Mesothelial cell of epicardium (in vitro differentiated cells): ENCODE measurements around the gene AHRR. TPM values are rescaled to one million over a fixed set of nuclear protein-coding genes. Genes with fewer than 3 reads are reported as not detected.
A peak's percentile ranks its signal among the peaks of the same experiment; 100 is the strongest.
"Not testable (repeated sequence)": the region's sequence is repeated elsewhere in the genome, so short reads cannot be mapped to it uniquely, and the experiment has no call there.

ENCODE experiments used
- DNase-seq, 2 experiments: peaks; one replicate each; pipeline ENCODE4 v3.0.0; 2021; ENCODE audit warnings: low spot score in 2 of 2; ENCODE audit not compliant: unreplicated experiment in 2 of 2
- H3K27ac Mint-ChIP-seq: 2 replicates; pipeline ENCODE4 v1.8.0; 2021; ENCODE audit warnings: mixed read lengths
- H3K27me3 Mint-ChIP-seq: 2 replicates; pipeline ENCODE4 v1.8.0; 2021; ENCODE audit warnings: low read depth, mixed read lengths
- H3K36me3 Mint-ChIP-seq: 2 replicates; pipeline ENCODE4 v1.8.0; 2021; ENCODE audit warnings: mixed read lengths
- H3K4me1 Mint-ChIP-seq: 2 replicates; pipeline ENCODE4 v1.8.0; 2021; ENCODE audit warnings: mixed read lengths
- H3K4me3 Mint-ChIP-seq: 2 replicates; pipeline ENCODE4 v1.8.0; 2021; ENCODE audit warnings: mild to moderate bottlenecking, moderate library complexity, mixed read lengths
- H3K9me3 Mint-ChIP-seq: 2 replicates; pipeline ENCODE4 v1.8.0; 2021; ENCODE audit warnings: mixed read lengths
- total RNA-seq: library from RNA; stranded (reverse); gene quantifications from 3 replicates; pipeline ENCODE4 v1.2.1, GENCODE V29; 2021
- TF ChIP-seq, protein P1 (sequence below): fragments of 200-600 bp; sonication (generic); IDR thresholded peaks from one replicate; pipeline ENCODE4 v1.5.0; 2021; ENCODE audit warnings: antibody characterized with exemption; ENCODE audit not compliant: unreplicated experiment

Gene AHRR
- total RNA-seq, 1 donor from 2014 or later: 12.7 TPM

DNA sequence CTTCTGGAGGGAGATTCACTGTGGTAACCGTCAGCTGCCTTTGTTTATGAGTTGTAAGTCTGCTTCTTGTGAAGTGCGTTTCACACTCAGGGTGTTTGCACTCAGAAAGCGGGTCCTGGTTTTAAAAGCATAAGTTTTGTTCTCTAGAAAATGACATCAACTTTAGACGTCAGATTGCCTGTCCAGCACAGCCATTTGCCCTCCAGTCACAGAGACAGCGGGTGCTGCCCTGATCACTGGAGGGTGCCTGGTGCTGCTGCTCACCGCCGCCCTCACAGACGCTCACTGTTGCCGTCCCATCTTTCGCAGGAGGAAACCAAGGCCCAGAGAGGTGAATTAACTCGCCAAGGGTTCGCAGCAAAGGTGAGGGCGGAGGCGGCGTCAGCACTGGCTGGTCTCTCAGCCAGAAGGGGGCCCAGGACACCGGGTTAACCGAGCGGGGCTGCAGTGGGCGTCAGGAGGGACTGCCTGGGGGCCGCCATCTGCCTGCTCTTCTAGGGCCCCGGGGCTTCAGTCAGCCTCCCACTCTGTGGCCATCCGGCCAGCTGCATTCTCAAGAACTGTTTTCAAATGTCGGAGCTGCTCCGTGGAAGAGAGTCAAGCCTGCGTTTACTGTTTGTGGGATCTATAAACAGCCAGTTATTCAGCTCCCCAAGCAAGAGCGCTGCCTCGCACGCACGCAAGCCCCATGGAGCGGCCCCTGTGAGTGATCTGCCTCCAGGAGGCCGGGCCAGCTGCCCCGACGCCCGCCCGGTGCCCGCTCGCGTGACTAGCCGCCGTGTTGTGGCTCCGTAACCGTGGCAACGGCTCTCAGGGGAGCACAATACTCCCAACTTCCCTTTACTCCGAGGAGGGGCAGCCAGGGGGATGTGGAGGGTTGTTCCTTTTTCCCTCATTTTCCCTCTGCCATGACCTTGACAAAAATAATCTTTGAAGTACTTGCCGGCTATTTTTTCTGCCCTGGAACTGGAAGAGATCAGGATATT, 78.1 kb downstream of the AHRR start:
- peak overlapping the region; percentile 41 for H3K4me3 Mint-ChIP-seq
- H3K4me1 Mint-ChIP-seq: peaks cover 37% of the 10 kb centered on the region
- H3K27me3 Mint-ChIP-seq: peaks cover 5% of the 10 kb centered on the region
- peak; percentile 82 to 89 for DNase-seq
- H3K27ac Mint-ChIP-seq: peak overlapping the region; percentile 98
- TF ChIP-seq, protein P1, sequence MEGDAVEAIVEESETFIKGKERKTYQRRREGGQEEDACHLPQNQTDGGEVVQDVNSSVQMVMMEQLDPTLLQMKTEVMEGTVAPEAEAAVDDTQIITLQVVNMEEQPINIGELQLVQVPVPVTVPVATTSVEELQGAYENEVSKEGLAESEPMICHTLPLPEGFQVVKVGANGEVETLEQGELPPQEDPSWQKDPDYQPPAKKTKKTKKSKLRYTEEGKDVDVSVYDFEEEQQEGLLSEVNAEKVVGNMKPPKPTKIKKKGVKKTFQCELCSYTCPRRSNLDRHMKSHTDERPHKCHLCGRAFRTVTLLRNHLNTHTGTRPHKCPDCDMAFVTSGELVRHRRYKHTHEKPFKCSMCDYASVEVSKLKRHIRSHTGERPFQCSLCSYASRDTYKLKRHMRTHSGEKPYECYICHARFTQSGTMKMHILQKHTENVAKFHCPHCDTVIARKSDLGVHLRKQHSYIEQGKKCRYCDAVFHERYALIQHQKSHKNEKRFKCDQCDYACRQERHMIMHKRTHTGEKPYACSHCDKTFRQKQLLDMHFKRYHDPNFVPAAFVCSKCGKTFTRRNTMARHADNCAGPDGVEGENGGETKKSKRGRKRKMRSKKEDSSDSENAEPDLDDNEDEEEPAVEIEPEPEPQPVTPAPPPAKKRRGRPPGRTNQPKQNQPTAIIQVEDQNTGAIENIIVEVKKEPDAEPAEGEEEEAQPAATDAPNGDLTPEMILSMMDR: no peak
- peaks cover 5% of the 10 kb centered on the region for H3K9me3 Mint-ChIP-seq
- H3K36me3 Mint-ChIP-seq: peaks cover 6% of the 10 kb centered on the region

DNA sequence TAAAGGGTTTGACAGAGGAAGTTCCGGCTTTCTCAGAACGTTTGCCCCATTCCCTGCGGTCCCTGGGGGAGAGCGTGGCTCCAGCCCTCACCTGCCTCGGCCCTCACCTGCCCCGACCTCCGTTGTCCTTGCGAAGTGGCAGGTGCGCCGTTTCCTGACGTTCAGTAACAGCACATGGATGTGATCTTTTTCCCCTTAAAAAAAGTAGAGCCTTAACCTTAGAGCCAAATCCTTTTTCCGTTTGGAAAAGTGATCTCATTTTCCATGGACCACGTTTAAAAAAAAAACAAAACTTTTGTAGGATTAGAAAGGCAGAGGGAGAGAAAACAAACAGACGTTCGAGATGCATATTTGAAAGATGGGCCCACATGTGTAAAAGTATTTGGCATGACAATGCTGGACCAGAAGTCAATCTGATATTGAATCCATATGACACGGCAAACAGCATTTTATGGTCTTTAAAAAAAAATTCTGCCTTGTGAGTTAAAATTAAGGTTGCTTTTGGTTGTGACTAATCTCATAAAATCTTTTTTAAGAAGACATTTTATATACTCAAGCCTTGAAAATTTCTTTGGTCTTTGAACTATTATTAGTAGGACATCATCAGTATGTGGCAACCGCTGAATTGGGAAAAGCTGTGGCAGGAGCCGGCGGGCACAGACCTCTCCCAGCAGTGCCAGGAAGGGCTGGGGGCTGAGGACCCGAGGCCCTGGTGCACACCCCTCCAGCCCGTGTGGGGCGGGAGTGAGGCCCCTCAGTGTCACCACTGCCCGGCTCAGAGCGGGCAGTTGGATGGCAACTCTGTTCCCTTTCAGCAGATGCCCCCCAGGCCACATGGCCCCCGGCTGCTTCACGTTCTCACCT, 79.0 kb downstream of the AHRR start:
- H3K27ac Mint-ChIP-seq: peak overlapping the region; percentile 98

DNA sequence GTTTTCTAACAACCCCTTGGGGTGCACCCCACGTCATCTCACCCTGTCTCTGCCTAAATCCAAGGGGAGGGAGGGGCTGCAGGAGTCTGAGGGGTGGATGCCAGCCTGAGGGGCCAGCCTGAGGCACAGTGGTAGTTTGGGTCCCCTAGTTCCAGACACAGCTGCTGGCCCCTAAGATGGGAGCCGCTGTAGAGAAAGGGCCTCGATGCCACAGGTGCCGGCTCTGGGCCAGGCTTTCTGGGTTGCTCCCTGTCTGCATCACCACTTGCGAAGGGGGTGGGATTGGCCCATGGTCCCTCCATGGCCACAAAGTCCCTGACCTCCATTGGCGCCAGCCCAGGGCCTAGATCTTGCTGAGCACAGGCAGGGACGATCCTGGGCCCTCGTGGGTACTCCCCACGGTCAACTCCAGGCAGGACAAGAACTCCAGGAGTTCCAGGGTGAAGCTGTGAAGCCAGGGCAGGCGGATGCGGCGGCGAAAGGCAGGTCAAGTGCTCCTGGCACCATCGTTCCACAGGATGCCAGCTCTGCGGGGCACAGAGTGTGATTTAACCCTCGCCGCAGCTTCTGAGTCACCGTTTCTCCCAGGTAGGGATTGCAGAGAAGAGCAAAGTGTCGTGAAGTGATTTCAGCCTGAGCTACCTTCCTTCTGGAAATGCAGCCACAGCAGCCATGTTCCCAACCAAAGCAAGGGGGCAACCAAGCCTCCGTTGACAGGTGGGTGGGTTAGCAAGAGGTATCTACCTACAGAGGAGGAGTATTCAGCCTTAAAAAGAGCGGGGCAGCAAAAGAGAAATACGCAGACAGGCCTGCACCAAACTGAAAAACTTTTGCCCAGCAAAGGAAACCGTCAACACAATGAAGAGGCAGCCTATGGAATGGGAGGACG, 79.9 kb downstream of the AHRR start:
- Mint-ChIP-seq H3K36me3 (peaks cover 6% of the 10 kb centered on the region), H3K4me1 (peaks cover 29% of the 10 kb centered on the region), H3K9me3 (peaks cover 5% of the 10 kb centered on the region), H3K4me3 (no peak overlapping the region), H3K27me3 (peaks cover 10% of the 10 kb centered on the region), H3K27ac (peak overlapping the region; percentile 11)
- DNase-seq: peak in 1 of 2 experiments; percentile 36
- TF ChIP-seq, protein P1: no peak

More for the DNA sequence above, 79.0 kb downstream of the AHRR start:
- Mint-ChIP-seq H3K4me3 (peak overlapping the region; percentile 41), H3K36me3 (peaks cover 6% of the 10 kb centered on the region), H3K27me3 (peaks cover 6% of the 10 kb centered on the region), H3K4me1 (peaks cover 31% of the 10 kb centered on the region), H3K9me3 (peaks cover 5% of the 10 kb centered on the region)
- TF ChIP-seq, protein P1: no peak
- peak in 1 of 2 experiments; percentile 37 for DNase-seq

DNA sequence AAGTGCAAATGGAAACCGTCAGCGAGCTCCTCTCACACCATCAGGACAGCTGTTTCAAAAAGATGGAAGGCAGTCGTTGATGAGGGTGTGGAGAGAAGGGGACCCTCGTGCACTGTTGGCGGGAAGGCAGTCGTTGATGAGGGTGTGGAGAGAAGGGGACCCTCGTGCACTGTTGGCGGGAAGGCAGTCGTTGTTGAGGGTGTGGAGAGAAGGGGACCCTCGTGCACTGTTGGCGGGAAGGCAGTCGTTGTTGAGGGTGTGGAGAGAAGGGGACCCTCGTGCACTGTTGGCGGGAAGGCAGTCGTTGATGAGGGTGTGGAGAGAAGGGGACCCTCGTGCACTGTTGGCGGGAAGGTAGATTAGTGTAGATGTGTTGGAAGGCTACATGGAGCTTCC, 80.7 kb downstream of the AHRR start:
- H3K4me3 Mint-ChIP-seq, DNase-seq, H3K36me3 Mint-ChIP-seq, H3K9me3 Mint-ChIP-seq, H3K27ac Mint-ChIP-seq: not testable (repeated sequence)
- Mint-ChIP-seq H3K4me1 (peaks cover 35% of the 10 kb centered on the region), H3K27me3 (peaks cover 11% of the 10 kb centered on the region)

DNA sequence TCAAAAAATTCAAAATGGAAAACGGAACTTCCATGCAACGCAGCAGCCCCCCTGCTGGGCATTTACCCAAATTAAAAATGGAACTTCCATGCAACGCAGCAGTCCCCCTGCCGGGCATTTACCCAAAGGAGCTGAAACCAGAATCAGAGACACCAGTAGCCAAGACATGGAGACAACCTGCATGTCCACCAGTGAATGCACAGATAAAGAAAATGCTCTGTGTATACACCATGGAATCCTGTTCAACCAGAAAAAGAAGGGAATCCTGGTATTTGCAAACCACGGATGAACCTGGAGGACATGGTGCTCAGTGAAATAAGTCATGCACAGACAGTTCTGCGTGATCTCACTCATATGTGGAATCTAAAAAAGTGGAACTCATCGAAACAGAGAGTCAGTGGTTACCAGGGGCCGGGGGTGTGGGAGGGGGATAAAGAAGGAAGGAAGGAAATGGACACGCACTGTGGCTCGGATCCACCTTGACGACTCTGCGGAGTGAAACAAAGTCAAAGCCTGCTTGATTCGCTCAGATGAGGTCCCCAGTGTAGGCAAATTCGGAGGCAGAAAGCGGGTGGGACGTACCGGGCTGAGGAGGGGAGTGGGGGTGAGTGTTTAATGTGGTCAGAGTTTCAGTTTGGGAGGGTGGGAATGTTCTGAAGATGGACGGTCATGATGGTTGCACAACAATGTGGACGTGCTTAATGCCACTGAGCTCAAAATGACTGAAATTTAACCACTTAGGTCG, 81.3 kb downstream of the AHRR start:
- peak overlapping the region; percentile 22 for H3K27ac Mint-ChIP-seq
- H3K36me3 Mint-ChIP-seq: peaks cover 6% of the 10 kb centered on the region
- H3K4me1 Mint-ChIP-seq: peaks cover 36% of the 10 kb centered on the region
- peaks cover 5% of the 10 kb centered on the region for H3K9me3 Mint-ChIP-seq
- H3K4me3 Mint-ChIP-seq: no peak overlapping the region
- H3K27me3 Mint-ChIP-seq: peaks cover 11% of the 10 kb centered on the region
- TF ChIP-seq, protein P1: no peak
- peak in 1 of 2 experiments; percentile 33 for DNase-seq
